Effector memory CD4-positive, alpha-beta T cell (primary cell): ENCODE results near the gene PIGA.
A peak's percentile ranks its signal among the peaks of the same experiment; 100 is the strongest.

Experiments
- DNase-seq, 3 donors: peaks; one replicate each; pipeline ENCODE4 v3.0.0-alpha.2; 2020
- H3K27ac ChIP-seq: 2 replicates; pipeline ENCODE4 v1.7.0; 2013; ENCODE audit warnings: mild to moderate bottlenecking, low read length, moderate library complexity; ENCODE audit not compliant: insufficient read depth, poor library complexity, severe bottlenecking
- H3K27me3 ChIP-seq: replicated peaks from 2 replicates; pipeline ENCODE4 v1.7.0; 2013; ENCODE audit warnings: mild to moderate bottlenecking, low read length; ENCODE audit not compliant: insufficient read depth, control insufficient read depth, poor library complexity, severe bottlenecking
- H3K36me3 ChIP-seq: 2 replicates; pipeline ENCODE4 v1.7.0; 2013; ENCODE audit warnings: mild to moderate bottlenecking, low read length, moderate library complexity; ENCODE audit not compliant: control insufficient read depth, insufficient read depth
- H3K4me1 ChIP-seq: 2 replicates; pipeline ENCODE4 v1.7.0; 2013; ENCODE audit warnings: low read length, mild to moderate bottlenecking; ENCODE audit not compliant: control insufficient read depth, insufficient read depth, poor library complexity, severe bottlenecking
- H3K4me3 ChIP-seq: 2 replicates; pipeline ENCODE4 v1.7.0; 2013; ENCODE audit warnings: low read length, low read depth, mild to moderate bottlenecking; ENCODE audit not compliant: insufficient read depth, poor library complexity, severe bottlenecking
- H3K9me3 ChIP-seq: 2 replicates; pipeline ENCODE4 v1.7.0; 2013; ENCODE audit warnings: mild to moderate bottlenecking, low read length, moderate library complexity; ENCODE audit not compliant: control insufficient read depth
- total RNA-seq, 3 donors: gene quantifications; one replicate each; lab custom pipeline; 2026; lab: John Stamatoyannopoulos, UW

PIGA gene, protein sequence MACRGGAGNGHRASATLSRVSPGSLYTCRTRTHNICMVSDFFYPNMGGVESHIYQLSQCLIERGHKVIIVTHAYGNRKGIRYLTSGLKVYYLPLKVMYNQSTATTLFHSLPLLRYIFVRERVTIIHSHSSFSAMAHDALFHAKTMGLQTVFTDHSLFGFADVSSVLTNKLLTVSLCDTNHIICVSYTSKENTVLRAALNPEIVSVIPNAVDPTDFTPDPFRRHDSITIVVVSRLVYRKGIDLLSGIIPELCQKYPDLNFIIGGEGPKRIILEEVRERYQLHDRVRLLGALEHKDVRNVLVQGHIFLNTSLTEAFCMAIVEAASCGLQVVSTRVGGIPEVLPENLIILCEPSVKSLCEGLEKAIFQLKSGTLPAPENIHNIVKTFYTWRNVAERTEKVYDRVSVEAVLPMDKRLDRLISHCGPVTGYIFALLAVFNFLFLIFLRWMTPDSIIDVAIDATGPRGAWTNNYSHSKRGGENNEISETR
- 83.1 to 165 (median 109) reads per million in 3 donors for total RNA-seq

DNA sequence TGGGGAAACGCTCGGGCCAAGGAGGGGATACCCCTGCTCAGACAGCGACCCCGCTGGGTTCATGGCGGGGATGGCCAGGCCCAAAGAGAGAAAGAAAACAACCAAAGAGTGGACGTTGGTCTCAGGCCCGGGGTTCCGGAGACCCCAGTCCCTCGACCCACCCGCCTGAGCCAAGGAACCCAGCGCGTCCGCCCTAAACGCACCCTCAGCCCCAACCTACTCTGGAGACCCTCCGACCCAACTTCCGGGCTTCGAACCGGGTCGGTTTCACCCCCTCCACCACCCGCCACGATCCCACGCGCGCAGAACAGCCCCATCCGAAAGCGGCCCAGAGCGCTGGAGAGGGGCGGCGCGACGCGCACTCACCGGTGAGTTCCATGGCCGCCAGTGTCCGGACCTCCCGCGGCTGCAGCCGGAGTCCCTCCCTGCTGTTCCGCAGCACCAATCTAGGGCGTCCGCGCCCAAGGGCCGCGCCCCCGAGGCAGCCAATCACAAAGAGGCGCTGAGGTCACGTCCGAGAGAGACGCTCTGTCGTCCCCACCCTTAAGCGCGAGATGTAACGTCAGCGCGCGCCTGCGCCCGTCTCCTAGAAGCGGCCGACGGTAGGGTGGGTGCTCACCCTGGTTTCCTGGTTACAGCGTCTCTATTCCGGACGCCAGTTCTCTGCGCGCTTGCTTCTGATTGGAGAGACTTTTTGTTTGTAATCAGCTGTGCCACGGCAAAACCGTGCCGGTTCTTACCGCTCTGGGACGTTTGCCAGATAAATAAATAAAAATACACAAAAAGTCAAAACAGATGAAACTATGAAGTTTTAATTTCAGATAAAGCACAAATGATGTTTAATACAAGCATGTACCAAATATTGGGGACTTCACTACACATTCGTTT, at the start of gene PIGA:
PIGA (minus strand) TSS at position 389 of the 888 bp plus-strand sequence. CDS start 3,593 bp downstream, outside the sequence.
- Histone ChIP-seq H3K36me3 (no peaks in the 10 kb centered on the region), H3K27me3 (no peaks in the 10 kb centered on the region), H3K9me3 (no peaks in the 10 kb centered on the region), H3K4me1 (peaks cover 3% of the 10 kb centered on the region), H3K27ac (peak within 1 kb of the TSS; percentile 86), H3K4me3 (peak within 1 kb of the TSS; percentile 68)
- DNase-seq: peak; percentile 86 to 90 (median 89)

DNA sequence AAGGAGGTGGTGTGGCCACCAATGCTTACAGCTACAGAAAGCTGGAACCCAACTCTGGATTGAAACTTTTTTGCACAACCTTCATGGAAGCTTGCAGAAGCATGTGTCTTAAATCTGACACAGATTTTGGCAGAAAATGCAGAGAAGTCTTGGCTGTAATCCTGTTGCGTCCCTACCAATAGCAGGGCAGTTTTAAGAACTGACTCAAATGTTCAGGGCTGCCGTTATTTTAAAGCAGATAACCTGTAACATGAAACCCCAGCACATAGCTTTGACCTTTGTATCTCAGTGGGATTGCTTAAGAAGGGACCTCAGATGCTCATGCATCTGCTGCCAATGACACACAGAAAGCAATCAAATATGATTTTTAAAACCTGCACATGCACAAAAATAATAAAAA, 49.0 kb upstream of the PIGA start, which contains the start of gene VEGFD:
VEGFD (minus strand) TSS at position 110 of the 400 bp plus-strand sequence. CDS start 467 bp downstream, outside the sequence.
- no peaks in the 10 kb centered on the region for H3K4me1 ChIP-seq
- no peak within 1 kb of the TSS for H3K27ac ChIP-seq
- no peak for DNase-seq
- no peaks in the 10 kb centered on the region for H3K27me3 ChIP-seq
- H3K36me3 ChIP-seq: no peaks in the 10 kb centered on the region
- H3K4me3 ChIP-seq: no peak within 1 kb of the TSS
- no peaks in the 10 kb centered on the region for H3K9me3 ChIP-seq

DNA sequence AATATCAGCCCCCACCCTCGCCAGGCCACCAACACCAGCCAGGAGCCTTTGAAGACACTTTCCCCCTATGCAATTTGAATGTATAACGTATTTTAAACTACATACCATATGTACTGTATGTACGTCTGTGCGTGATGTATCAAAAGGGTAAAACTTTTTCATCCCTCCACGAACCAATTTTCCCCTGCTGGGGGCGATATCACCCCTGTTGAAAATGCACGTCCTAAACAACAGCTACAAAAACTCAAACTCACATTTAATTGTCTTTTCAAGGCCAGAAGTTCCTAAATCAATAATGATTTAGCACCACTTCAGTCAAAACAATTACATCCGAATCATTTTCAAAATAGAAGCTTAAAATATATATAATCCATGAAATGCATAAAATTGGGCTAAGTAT, 47.5 kb upstream of the PIGA start:
- no peak overlapping the region for H3K4me3 ChIP-seq
- no peaks in the 10 kb centered on the region for H3K9me3 ChIP-seq
- H3K27me3 ChIP-seq: no peaks in the 10 kb centered on the region
- no peaks in the 10 kb centered on the region for H3K4me1 ChIP-seq
- H3K36me3 ChIP-seq: no peaks in the 10 kb centered on the region
- no peak for DNase-seq
- H3K27ac ChIP-seq: no peak overlapping the region

DNA sequence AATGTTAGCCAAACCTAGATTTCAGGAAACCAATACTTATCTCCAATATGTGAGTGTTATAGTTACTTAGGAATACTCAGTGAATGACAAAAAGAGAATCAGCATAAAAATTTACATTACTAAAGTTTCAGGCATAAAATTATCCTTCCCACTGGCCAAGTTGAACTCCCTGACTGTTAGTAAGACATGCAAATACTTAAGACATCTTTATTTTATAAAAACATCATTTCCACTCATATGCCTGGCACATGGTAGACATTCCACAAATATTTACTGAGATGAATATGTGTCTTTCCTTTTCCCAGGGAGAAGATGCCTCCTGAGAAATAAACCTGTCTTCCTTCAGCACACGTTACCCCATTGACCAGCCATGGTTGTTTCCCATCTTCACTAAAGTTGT, 41.6 kb upstream of the PIGA start:
- Histone ChIP-seq H3K27me3 (no peaks in the 10 kb centered on the region), H3K36me3 (no peaks in the 10 kb centered on the region)
- DNase-seq: no peak

DNA sequence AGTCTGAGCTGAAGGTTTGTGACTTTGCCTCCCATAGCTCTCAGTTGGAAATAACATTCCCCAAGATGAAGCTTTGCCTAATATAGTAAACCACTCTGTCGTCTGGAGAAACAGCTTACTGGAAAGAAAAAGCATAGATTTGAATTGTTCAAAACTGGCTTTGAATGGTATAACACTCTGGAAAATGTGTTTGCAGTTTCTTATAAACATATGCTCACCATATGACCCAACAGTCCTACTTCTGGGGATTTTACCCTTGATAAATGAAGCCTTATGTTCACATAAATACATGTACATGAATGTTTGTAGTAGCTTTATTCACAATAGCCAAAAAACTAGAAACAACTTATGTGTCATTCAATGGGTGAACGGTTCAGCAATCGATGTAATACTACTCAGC, 38.7 kb upstream of the PIGA start:
- Histone ChIP-seq H3K4me3 (no peak overlapping the region), H3K27me3 (no peaks in the 10 kb centered on the region), H3K36me3 (no peaks in the 10 kb centered on the region), H3K27ac (no peak overlapping the region), H3K4me1 (no peaks in the 10 kb centered on the region), H3K9me3 (no peaks in the 10 kb centered on the region)
- no peak for DNase-seq

More for the DNA sequence above, 41.6 kb upstream of the PIGA start:
- Histone ChIP-seq H3K27ac (no peak overlapping the region), H3K9me3 (no peaks in the 10 kb centered on the region), H3K4me3 (no peak overlapping the region), H3K4me1 (no peaks in the 10 kb centered on the region)

DNA sequence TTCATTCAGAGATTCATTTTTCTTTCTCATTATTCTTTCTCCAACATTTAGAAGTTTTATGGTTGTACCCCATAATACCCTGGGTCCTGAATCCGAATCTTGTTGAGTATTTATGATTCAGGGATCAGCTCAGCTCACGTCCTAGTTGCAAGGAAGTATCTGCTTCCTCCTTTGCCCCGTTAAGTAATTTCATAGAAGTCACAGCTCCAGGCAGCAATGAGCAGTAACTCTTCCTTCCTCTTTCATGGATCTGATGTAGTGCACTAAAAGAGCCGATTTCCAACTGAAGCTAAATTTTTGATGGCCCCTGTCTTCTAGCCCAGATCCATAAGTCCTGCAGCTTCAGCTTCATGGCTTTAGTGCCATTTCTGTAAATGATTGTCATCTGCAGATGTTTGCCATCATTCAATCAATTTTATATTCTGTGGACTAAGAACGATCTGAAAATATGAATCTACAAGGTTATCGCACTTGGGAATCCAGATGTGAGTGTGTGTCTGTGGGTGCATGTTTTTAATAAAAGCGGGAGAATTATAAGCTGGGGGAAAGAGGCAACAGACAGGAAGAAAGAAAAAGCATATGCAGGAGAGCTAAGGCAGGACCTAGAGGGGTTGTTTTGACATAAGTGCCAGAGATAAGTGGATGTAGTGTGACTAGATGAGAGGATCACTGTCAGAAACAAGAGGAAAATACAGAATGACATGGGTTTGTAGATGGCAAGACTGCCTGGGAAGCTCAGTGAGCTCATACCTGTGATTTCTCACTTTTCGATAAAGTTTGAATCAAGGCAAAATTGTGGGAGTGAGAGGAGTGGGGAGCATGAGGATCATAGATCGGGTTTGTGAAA, 31.4 kb upstream of the PIGA start:
- Histone ChIP-seq H3K9me3 (no peaks in the 10 kb centered on the region), H3K4me1 (no peaks in the 10 kb centered on the region), H3K27ac (no peak overlapping the region), H3K36me3 (no peaks in the 10 kb centered on the region), H3K27me3 (no peaks in the 10 kb centered on the region), H3K4me3 (no peak overlapping the region)
- DNase-seq: no peak

DNA sequence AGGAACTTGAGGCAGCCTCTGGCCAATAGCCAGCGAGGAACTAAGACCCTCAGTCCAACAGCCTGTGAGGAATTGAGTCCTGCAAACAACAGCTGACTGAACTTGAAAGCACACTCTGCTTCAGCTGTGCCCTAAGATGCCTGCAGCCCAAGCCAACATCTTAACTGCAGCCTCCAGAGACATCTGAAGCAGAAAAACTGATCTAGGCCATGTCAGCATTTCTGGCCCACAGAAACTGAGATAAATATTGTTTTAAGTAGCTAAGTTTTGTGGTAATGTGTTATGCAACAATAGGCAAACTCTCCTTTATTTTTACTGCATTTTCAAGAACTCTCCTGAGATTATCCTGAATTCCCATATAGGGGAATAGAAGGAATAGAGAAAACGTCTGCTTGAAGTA, 24.4 kb upstream of the PIGA start:
- no peak overlapping the region for H3K4me3 ChIP-seq
- DNase-seq: no peak

DNA sequence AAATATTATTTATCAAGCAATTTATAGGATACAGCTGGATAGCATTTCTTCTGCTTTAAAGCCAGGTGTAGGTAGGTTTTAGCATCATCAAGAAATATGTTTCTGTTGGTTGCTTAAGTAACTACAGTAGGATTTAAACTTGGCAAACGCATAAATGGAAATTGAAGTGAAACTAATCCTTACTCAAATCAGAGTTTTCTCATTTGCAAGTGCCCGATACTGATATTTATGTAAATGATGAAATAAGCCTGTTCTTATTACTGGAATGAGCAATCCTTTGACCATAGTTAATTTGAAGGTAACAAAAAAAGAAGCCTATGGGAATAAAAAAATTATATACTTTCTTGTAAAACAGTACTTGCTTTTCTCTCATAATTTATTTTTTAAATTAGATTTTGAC, 23.2 kb upstream of the PIGA start:
- Histone ChIP-seq H3K27me3 (no peaks in the 10 kb centered on the region), H3K36me3 (no peaks in the 10 kb centered on the region)

More for the DNA sequence above, 24.4 kb upstream of the PIGA start:
- Histone ChIP-seq H3K9me3 (no peaks in the 10 kb centered on the region), H3K27ac (no peak overlapping the region), H3K4me1 (no peaks in the 10 kb centered on the region), H3K36me3 (no peaks in the 10 kb centered on the region), H3K27me3 (no peaks in the 10 kb centered on the region)

DNA sequence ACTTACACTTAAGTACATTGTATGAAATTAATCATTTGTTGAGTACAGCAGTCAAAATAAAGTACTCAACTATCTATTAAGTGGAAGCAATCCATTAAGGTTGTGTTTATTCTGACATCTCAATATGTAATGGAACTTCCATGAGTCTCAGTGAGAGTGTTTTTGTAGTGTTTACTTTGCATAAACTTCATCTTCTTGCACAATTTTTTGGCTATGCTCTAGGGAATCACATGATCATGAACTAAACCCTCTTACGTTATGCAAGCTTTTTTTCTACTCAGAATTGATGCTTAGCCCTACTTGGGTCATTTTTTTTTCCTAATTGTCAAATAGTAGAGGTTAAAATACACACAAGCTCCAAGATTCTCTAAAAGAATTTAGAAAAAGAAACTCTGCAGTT, 21.1 kb upstream of the PIGA start:
- H3K4me1 ChIP-seq: no peaks in the 10 kb centered on the region
- no peaks in the 10 kb centered on the region for H3K36me3 ChIP-seq
- no peaks in the 10 kb centered on the region for H3K27me3 ChIP-seq
- H3K9me3 ChIP-seq: no peaks in the 10 kb centered on the region
- no peak overlapping the region for H3K4me3 ChIP-seq
- DNase-seq: no peak
- H3K27ac ChIP-seq: no peak overlapping the region

More for the DNA sequence above, 23.2 kb upstream of the PIGA start:
- Histone ChIP-seq H3K4me3 (no peak overlapping the region), H3K4me1 (no peaks in the 10 kb centered on the region), H3K27ac (no peak overlapping the region), H3K9me3 (no peaks in the 10 kb centered on the region)
- DNase-seq: no peak
